Measurements from ENCODE around the gene UBE2E2.

Gene UBE2E2

DNA sequence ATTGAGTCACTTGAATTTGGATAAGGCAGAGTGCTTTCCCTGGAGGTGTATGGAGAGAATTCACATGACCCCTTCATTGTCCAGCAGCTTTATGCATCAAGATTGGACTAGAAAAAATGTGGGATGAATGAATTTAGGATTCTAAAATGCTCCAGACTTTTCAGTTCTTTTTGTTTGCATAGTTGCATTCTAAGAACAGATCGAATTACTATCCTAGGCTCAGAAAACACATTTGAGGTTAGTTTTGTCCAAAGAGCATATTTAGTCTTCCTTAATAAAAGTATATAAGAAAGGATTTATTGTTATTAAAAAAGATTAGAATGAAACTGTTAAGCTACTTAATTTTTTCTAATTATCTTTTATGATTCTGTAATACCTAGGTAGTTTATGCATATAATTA is 127.4 kb downstream of the UBE2E2 start:
- TF ChIP-seq GATA2 (IDR thresholded peaks at IDR 0.05; ENCODE audit: low read depth, low read length) (no peak), GATA3 (IDR thresholded peaks at IDR 0.05; ENCODE audit: low read depth, low read length) (no peak)

DNA sequence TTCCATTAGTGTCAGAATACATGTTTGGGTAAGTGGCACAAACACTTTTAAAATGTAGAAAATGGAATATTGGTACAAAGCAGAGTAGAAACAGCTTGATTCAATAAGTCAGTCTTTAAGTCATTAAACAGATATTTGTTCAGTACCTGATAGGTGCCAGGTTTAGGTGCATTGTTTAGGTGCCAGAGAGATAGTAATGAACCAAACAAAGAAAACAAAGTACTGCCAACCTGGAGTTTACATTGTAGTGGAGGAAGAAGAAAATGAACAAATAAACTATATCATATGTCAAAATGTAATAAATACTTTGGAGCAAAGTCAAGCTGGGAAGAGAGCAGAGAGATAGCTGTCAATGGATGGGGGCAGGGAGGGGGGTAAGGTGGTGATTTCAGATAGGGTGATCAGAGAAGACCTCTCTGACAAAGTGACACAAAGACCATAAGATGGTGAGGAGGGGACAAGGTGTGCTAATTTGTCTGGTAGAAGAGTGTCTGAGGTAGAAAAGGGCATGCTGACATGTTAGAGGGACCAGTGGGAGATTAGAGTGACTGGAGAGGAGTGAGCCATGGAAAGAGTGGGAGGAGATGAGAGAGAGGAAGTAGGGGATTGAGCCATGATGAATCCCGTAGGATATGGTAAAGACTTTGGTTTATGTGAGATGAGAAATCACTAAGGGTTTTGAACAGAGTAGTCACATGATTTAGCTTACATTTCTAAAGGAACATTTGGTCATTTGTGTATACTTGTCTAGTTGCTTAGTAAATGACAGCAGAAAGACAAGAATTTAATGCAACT is 128.2 kb downstream of the UBE2E2 start:
- TF ChIP-seq GATA2 (IDR thresholded peaks at IDR 0.05; ENCODE audit: low read depth, low read length) (no peak), GATA3 (IDR thresholded peaks at IDR 0.05; ENCODE audit: low read depth, low read length) (no peak)

DNA sequence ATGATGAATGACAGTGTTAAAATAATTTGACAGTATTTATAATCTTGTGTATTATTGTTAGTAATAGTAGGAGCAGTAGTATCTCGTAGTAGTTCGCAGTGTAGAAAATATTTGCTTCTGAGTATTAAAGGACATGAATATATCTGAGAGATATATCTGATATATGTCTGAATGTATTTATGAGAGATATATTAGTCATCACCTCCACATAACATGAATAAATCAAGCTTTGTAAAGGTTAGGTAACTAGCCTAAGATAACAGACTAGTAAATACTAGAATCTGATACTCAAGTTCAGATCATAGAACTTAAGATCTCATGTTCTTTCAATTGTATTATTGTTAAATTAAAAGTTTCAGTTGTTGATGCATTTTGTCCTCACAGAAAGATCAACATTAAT is 130.5 kb downstream of the UBE2E2 start:
- TF ChIP-seq GATA2 (IDR thresholded peaks at IDR 0.05; ENCODE audit: low read depth, low read length) (no peak), GATA3 (IDR thresholded peaks at IDR 0.05; ENCODE audit: low read depth, low read length) (no peak)

DNA sequence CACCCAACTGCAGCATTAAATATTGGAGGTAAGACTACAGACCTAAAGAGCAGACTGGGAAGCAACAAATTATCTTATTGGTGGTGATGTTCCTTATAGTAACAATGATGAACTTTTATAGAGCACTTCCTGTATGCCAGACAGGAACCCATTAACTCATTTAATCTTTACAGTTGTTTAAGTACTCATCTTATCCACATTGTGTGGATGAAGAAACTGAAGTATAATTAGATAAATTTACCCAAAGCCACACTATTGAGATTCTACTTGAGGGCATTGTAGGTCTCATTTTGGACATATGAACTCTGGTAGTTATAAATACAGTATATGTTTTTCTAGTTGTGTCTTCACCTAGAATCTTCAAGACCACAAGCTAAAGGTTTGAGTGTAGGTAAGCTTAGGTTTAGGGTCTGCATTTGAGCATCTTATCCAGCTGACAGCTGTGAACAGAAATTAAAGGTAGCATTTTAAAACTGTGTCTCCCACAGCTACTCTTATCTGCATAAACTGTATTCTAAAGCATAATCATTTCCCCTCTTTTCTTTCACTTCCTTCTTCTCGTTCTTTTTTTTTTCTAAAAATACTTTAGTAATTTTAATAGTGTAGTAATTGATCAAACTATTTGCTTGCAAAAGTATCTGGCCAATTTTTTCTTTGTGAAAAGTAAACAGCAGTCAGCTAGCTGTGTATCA is 138.2 kb downstream of the UBE2E2 start:
- TF ChIP-seq GATA3 (IDR thresholded peaks at IDR 0.05; ENCODE audit: low read depth, low read length) (no peak), GATA2 (IDR thresholded peaks at IDR 0.05; ENCODE audit: low read depth, low read length) (no peak)

DNA sequence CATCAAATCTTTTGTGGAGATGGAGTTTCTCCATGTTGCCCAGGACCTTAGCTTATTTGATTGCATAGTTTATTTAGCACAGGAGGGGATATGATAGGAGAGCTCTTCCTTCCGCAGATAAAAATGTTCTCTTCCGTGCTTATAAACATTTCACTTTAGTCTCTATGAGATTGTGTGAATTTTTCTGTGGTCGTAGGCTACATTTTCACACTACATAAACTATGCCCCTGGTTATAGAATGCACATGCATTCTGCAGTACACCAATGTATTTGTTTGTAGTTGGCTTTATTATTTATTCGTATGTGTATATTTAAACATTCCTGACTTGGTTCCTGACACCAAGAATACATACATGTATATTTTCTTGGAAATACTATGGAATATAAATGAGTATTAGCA is 139.2 kb downstream of the UBE2E2 start:
- TF ChIP-seq GATA3 (IDR thresholded peaks at IDR 0.05; ENCODE audit: low read depth, low read length) (no peak), GATA2 (IDR thresholded peaks at IDR 0.05; ENCODE audit: low read depth, low read length) (no peak)

DNA sequence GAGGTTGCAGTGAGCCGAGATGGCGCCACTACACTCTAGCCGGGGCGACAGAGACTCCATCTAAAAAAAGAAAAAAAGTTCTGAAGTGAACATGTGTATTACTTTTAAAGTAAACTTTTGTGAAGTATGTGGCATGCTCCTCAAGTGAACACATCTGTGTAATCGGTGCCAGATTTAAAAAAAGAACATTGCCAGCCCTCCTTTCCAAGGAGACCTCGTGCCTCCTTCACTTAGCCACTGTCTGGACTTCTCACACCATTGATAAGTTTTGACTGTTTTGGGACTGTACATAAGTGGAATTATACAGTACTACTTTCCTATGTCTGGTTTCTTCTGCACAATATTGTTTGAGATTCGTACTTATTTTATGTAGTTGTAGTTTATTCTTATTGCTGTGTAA is 140.4 kb downstream of the UBE2E2 start:
- TF ChIP-seq GATA2 (IDR thresholded peaks at IDR 0.05; ENCODE audit: low read depth, low read length) (no peak), GATA3 (IDR thresholded peaks at IDR 0.05; ENCODE audit: low read depth, low read length) (no peak)

DNA sequence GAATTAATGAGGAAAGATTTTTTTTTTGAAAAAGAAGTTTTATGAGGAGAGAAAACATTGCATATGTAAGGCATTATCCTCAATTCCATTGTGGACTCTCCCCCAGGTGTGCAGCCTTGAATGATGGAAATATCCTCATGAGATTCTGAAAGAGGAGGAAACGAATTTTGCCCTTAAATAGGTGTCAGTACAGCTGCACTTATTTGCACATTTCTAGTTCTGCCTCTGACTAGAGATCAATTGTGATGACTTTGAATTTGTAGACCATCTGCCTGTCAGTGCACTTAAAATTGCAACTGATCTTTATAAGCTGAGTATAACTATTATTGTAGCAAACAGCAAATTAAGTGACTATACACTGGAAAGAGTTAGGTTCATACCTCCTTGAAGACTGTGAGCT is 141.8 kb downstream of the UBE2E2 start:
- TF ChIP-seq GATA2 (IDR thresholded peaks at IDR 0.05; ENCODE audit: low read depth, low read length), result no peak
- TF ChIP-seq GATA3 (IDR thresholded peaks at IDR 0.05; ENCODE audit: low read depth, low read length), result no peak

DNA sequence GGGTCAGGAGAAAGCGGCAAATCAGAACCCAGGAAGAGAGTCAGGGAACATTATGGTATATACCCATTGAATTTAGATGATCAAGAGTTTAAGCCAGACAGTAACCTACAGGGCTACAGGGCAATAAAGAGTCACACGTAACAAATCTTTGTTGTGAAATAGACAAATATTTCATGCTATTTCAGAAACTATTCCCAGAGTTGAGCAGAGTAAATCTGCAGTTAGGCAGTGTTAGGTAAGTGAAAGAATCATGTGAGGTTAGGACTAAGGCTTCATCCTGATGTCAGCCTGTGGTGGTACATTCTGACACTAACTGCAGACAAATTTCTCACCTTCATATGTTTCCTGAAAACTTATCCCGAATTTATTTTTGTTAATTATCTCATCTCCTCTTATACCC is 153.0 kb downstream of the UBE2E2 start:
- TF ChIP-seq GATA3 (IDR thresholded peaks at IDR 0.05; ENCODE audit: low read depth, low read length), result no peak
- no peak for TF ChIP-seq GATA2 (IDR thresholded peaks at IDR 0.05; ENCODE audit: low read depth, low read length)

DNA sequence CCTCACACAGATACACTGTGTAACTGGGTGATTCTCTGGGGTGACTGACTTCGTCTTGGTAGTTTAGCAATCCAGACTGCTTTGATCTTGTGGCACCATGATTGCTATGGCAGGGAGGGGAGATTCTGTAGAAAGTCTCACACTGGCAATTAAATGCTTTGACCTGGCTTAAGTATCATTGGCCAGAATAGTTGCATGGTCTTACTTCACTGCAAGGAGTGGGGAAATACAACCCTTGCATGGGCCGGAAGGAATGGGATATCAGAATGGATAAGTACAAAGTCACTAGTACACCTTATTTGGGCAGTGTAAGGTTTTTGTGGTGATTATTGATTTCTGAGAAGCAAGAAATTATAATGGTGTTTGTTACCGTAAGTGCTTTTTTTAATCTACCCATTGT is 153.8 kb downstream of the UBE2E2 start:
- no peak for TF ChIP-seq GATA3 (IDR thresholded peaks at IDR 0.05; ENCODE audit: low read depth, low read length)
- no peak for TF ChIP-seq GATA2 (IDR thresholded peaks at IDR 0.05; ENCODE audit: low read depth, low read length)

DNA sequence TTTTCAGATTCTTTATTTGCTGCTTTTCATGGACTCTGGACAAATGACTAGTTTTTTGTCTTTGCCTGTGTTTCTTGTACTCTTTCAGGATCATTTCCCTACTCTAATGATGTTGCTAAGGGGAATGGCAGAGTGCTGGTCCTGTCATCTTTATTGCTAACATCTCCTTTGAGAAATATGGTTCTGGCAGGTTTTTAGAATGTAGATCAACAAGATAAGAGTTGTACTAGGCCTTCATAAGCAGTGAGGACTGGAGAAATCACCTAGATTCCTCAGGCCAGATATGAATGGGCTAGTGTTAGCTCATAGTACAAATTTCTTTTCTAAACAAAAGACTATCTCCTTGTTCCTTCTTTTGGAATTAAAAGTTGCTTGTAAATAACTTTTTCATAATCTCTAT is 156.0 kb downstream of the UBE2E2 start:
- TF ChIP-seq GATA3 (IDR thresholded peaks at IDR 0.05; ENCODE audit: low read depth, low read length) (no peak), GATA2 (IDR thresholded peaks at IDR 0.05; ENCODE audit: low read depth, low read length) (no peak)

DNA sequence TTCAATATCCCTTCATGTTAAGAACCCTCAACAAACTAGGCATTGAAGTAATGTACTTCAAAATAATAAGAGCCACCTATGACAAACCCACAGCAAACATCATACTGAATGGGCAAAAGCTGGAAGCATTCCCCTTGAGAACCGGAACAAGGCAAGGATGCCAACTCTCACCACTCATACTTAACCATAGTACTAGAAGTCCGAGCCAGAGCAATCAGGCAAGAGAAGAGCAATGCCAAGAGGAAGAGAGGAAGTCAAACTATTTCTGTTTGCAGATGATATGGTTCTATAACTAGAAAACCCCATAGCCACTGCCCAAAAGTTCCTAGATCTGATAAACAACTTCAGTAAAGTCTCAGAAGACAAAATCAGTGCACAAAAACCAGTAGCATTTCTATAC is 161.9 kb downstream of the UBE2E2 start:
- no peak for TF ChIP-seq GATA3 (IDR thresholded peaks at IDR 0.05; ENCODE audit: low read depth, low read length)
- no peak for TF ChIP-seq GATA2 (IDR thresholded peaks at IDR 0.05; ENCODE audit: low read depth, low read length)

DNA sequence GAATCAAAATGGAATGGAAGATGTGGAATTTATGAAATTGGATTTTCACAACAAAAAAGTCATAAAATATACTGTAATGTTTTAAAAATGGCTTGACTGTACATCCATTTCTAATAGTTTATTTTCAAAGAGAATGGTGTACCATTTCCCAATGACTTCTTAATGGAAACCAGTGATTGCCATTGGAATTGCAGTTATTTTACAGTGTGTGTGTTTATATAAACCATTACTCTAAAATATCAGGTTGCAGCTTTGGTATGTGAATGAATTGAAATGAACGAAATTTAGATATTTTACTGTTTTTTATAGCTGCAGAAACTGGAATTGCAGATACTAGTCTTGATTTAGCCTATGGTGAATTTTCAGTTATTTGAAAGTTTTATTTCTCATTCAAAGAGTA is 165.6 kb downstream of the UBE2E2 start:
- TF ChIP-seq GATA3 (IDR thresholded peaks at IDR 0.05; ENCODE audit: low read depth, low read length), result no peak
- TF ChIP-seq GATA2 (IDR thresholded peaks at IDR 0.05; ENCODE audit: low read depth, low read length), result no peak

DNA sequence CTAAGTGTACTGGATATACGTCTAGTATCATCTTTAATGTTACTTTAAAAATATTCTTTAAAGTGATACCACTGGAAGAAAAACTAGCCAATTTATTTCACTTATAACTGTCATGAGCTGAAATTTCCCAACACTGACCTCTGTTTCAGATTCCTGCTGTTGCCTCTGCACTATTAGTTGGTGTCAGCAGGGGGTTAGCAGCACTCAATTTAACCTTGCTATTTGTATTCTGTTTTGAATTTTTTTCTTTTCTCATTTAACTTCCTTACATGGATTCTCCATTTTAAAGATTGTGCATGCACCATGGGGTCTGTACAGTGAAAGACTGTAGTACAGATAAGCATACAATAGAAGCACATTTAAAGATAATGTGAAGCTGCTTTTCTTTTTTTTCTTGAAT is 169.2 kb downstream of the UBE2E2 start:
- TF ChIP-seq GATA3 (IDR thresholded peaks at IDR 0.05; ENCODE audit: low read depth, low read length) (no peak), GATA2 (IDR thresholded peaks at IDR 0.05; ENCODE audit: low read depth, low read length) (no peak)

DNA sequence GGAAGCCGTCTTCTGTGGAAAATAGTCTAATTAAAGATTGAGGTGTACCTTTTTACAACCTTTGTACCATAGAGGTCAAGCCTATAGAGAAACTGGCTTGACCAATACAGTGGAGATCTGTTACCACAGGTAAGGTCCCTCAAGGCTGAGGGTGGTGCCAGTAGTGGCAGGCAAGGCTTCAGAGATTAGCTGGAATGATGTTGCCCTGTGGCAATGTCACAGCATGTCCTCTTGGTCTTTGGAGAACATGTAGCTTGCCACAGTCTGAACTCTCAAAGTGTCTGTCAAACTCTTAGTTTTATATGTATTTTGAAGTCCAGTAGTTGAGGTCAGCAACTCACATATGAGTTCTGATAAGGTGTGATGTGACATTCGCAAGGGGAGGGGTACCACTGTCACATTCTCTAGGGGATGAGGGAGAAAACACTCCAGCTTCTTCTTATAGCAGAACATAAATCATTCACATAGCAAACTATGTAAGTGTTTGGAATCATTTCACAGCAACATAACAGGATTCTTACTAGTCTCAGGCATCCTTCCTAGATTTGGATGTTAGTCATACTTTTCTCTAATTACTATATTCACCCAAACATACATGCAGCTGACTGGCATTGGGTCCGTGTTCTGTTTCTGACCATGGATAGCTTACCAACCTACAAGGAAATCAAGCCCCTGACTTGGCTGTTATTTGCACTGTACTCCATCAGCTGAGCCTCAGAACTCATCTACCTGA is 173.6 kb downstream of the UBE2E2 start:
- TF ChIP-seq GATA3 (IDR thresholded peaks at IDR 0.05; ENCODE audit: low read depth, low read length), result no peak
- no peak for TF ChIP-seq GATA2 (IDR thresholded peaks at IDR 0.05; ENCODE audit: low read depth, low read length)

All from SH-SY5Y (cell line).